ENCODE results near the gene PDE4B.

PDE4B gene

GRCh38 chr1:66276218-66276617 is 483.5 kb downstream of the PDE4B start:
- Histone ChIP-seq H3K4me3 (ENCODE audit: low read length) (no peak overlapping the region), H2AFZ (ENCODE audit: low read depth, low read length) (no peak overlapping the region), H3K9me3 (ENCODE audit: low read length) (no peaks in the 10 kb centered on the region), H3K27me3 (ENCODE audit: insufficient read depth, low read length) (no peaks in the 10 kb centered on the region), H3K36me3 (ENCODE audit: insufficient read depth, low read length) (no peaks in the 10 kb centered on the region), H3K4me1 (ENCODE audit: insufficient read depth, low read length) (peaks cover 7% of the 10 kb centered on the region)

DNA sequence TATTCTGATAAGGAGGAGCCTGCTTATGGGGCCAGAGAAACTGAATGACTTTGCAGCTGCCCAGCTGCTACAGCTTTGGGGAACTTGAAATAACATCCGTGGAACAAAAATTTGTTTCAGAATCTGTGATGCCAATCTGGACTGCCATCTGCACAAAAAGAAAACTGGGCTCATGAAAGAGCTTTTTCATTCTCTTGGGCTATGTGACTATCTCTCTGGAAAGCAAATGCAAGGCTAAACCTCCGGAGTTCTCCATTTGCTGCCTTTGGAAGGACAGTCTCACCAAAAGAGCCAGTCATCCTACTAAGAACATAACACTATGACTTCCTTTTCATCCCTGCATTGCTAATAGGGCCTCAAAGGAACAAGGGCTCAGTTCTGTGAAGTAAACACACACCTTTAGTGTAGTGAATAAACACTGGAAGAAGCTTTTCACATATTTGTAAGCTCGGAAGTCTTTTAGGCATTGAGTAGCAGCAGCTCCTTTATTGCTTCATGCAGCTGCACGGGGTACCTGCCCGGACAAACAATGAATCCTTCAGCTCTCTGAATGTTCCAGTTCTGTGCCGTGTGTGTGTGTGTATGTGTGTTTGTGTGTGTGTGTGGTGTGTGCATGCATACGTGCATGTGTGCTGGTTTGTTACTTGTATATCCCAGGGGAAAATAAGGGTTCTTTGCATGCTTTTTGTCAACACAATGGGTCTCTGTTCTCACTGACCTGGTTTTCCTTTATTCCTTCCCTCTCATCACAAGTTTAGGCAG is 485.7 kb downstream of the PDE4B start:
- H3K27me3 ChIP-seq (ENCODE audit: insufficient read depth, low read length) = no peaks in the 10 kb centered on the region
- no peaks in the 10 kb centered on the region for H3K4me1 ChIP-seq (ENCODE audit: insufficient read depth, low read length)
- H3K36me3 ChIP-seq (ENCODE audit: insufficient read depth, low read length) = no peaks in the 10 kb centered on the region
- no peak overlapping the region for H3K4me3 ChIP-seq (ENCODE audit: low read length)
- no peaks in the 10 kb centered on the region for H3K9me3 ChIP-seq (ENCODE audit: low read length)
- H2AFZ ChIP-seq (ENCODE audit: low read depth, low read length) = no peak overlapping the region

DNA sequence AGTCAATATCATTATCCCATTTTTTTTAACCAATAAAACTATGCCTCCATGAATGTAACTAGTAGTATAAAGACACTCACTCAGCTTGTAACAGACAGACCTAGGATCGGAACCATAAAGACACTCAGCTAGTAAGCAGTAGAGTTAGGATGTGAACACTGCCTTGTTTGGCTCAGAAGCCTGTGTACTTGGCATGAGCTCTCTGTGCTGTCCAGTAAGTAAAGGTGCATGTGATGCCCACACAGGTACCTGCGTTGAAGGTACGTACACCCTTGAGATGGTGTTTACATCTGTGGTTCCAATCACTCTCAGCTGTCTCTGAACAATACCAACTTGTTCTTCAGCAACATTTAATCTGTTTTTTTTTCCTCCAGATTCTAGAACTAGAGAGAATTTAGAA is 489.1 kb downstream of the PDE4B start:
- H3K4me1 ChIP-seq (ENCODE audit: insufficient read depth, low read length) = no peaks in the 10 kb centered on the region
- H3K27me3 ChIP-seq (ENCODE audit: insufficient read depth, low read length) = no peaks in the 10 kb centered on the region
- H3K36me3 ChIP-seq (ENCODE audit: insufficient read depth, low read length) = no peaks in the 10 kb centered on the region
- no peaks in the 10 kb centered on the region for H3K9me3 ChIP-seq (ENCODE audit: low read length)
- H3K4me3 ChIP-seq (ENCODE audit: low read length) = no peak overlapping the region
- no peak overlapping the region for H2AFZ ChIP-seq (ENCODE audit: low read depth, low read length)

DNA sequence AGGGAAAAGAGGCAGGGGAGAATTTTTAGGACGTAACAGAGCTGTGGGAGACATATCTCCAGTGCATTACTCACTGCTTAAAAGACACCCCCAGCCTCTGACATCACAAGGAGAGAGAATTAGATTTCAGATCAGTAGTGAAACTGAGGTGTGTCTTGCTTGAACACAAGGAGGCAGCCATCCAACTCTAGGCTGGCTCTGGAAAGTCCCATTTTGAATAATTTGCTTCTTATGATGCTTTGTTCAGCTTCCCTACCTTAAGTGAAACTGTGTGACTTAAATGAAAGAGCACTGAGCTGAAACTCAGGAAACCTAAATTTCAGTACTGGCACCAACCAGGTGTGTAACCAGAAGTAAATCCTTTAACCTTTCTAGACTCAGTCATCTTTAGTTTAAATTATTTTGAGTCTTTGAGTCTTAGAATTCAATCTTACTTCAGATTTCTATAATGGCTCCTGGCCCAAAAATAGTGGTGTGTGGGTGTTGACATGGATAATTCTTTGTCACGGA is 489.7 kb downstream of the PDE4B start:
- H3K4me3 ChIP-seq (ENCODE audit: low read length) = no peak overlapping the region
- no peaks in the 10 kb centered on the region for H3K4me1 ChIP-seq (ENCODE audit: insufficient read depth, low read length)
- no peak overlapping the region for H2AFZ ChIP-seq (ENCODE audit: low read depth, low read length)
- no peaks in the 10 kb centered on the region for H3K9me3 ChIP-seq (ENCODE audit: low read length)
- H3K36me3 ChIP-seq (ENCODE audit: insufficient read depth, low read length) = no peaks in the 10 kb centered on the region
- no peaks in the 10 kb centered on the region for H3K27me3 ChIP-seq (ENCODE audit: insufficient read depth, low read length)

DNA sequence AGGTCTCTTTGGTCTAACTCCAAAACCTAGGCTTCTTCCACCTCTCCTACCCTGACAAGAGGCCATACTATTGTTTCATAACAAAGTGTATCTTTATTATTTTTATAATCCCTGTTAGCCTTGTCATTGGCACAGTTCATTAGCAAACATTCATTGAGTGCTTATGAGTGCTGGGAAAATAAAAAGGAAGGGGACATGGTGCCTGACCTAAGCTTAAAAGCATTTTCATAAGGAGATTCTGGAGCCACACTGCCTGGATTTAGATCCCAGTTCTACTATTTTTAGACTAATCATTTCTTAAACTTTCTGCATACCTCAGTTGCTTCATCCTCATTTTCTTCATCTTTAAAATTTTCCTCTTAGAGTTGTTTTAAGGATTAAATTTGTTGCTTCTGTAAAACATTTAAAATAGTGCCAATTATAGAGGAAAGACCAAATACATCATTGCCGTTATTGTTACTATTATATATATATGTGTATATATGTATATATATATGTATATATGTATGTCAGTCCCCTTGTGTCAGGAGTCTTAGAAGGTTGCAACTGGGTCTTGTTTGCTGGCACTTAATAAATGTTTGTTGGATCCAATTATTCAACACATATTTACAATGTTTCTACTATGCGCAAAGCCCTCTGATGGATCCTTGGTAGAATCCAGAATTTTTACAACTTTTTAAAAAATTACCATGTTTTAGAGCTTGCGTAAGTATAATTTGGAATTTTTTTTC is 490.4 kb downstream of the PDE4B start:
- no peaks in the 10 kb centered on the region for H3K4me1 ChIP-seq (ENCODE audit: insufficient read depth, low read length)
- H3K9me3 ChIP-seq (ENCODE audit: low read length) = no peaks in the 10 kb centered on the region
- no peaks in the 10 kb centered on the region for H3K27me3 ChIP-seq (ENCODE audit: insufficient read depth, low read length)
- no peak overlapping the region for H3K4me3 ChIP-seq (ENCODE audit: low read length)
- no peaks in the 10 kb centered on the region for H3K36me3 ChIP-seq (ENCODE audit: insufficient read depth, low read length)
- no peak overlapping the region for H2AFZ ChIP-seq (ENCODE audit: low read depth, low read length)

DNA sequence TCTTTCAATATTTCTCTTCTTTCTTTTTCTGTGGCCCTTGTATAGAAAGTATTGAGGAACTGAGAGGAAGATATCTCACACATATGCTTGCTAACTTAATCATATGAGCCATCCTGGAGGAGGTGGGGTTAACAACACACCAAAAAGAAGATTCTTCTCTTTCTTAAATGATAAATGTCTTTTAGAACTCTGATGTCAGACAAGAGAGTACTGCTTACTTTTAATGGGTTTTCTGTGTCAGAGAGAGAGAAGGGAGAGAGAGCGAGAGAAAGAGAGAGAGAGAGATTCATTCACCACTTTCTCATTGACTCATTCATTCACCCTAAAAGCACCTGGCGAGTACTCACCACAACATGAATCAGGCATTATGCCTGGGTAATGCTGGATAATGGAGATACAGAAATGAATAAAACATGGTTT is 490.9 kb downstream of the PDE4B start:
- no peaks in the 10 kb centered on the region for H3K9me3 ChIP-seq (ENCODE audit: low read length)
- H3K36me3 ChIP-seq (ENCODE audit: insufficient read depth, low read length) = no peaks in the 10 kb centered on the region
- H3K4me3 ChIP-seq (ENCODE audit: low read length) = no peak overlapping the region
- H3K27me3 ChIP-seq (ENCODE audit: insufficient read depth, low read length) = no peaks in the 10 kb centered on the region
- no peak overlapping the region for H2AFZ ChIP-seq (ENCODE audit: low read depth, low read length)
- H3K4me1 ChIP-seq (ENCODE audit: insufficient read depth, low read length) = no peaks in the 10 kb centered on the region

GRCh38 chr1:66284746-66285145 is 492.1 kb downstream of the PDE4B start:
- Histone ChIP-seq H3K27me3 (ENCODE audit: insufficient read depth, low read length) (no peaks in the 10 kb centered on the region), H2AFZ (ENCODE audit: low read depth, low read length) (no peak overlapping the region), H3K4me1 (ENCODE audit: insufficient read depth, low read length) (no peaks in the 10 kb centered on the region), H3K36me3 (ENCODE audit: insufficient read depth, low read length) (no peaks in the 10 kb centered on the region), H3K4me3 (ENCODE audit: low read length) (no peak overlapping the region), H3K9me3 (ENCODE audit: low read length) (no peaks in the 10 kb centered on the region)

DNA sequence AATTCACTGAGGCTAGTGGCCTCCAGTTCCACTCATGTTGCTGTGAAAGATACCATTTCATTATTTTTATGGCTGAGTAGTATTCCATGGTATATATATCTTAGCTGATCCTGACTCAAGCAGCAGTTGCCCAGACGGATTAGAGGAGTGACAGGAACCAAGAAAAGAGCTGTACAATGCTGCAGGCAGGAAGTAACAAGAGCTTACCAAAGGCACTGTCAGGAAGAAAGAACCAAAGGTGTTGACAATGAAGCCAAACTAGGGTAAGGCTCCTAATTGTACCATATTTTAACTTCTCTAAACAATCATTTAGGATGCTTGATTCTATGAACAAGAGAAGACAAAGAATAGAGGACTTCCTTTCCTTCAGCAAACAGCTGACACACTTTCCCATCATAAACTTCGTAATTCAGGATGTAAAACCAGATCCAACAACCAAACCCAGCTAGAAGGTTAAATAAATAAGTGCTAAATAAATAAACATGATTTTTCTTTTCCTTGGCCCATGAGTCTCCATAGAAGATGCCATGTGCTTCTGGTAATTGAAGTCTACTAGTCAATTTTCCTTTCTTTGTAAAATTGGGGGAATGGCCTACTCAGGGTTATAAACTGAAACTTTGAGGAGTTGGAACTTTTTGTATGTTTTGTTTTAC is 493.0 kb downstream of the PDE4B start:
- H3K36me3 ChIP-seq (ENCODE audit: insufficient read depth, low read length) = no peaks in the 10 kb centered on the region
- H3K9me3 ChIP-seq (ENCODE audit: low read length) = no peaks in the 10 kb centered on the region
- no peak overlapping the region for H2AFZ ChIP-seq (ENCODE audit: low read depth, low read length)
- no peak overlapping the region for H3K4me3 ChIP-seq (ENCODE audit: low read length)
- no peaks in the 10 kb centered on the region for H3K27me3 ChIP-seq (ENCODE audit: insufficient read depth, low read length)
- H3K4me1 ChIP-seq (ENCODE audit: insufficient read depth, low read length) = no peaks in the 10 kb centered on the region

DNA sequence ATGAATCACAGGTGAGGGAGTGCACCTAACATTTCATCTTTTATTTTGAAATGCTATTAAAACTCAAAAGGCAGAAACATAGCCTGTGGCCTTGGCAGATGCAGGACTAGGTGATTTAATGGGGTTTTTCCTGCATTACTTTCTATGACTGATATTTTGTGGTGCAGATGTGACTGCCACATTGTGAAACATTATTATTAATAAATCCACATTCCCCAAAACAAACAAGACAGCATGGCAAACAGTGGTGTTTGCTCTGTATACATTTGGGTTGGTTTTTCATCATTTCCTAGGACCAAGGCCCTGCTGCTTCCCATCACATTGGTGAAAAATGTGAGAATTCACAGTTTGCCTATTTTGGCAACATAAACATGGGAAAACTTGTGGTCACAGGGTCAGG is 493.6 kb downstream of the PDE4B start:
- Histone ChIP-seq H3K4me3 (ENCODE audit: low read length) (no peak overlapping the region), H3K9me3 (ENCODE audit: low read length) (no peaks in the 10 kb centered on the region), H3K36me3 (ENCODE audit: insufficient read depth, low read length) (no peaks in the 10 kb centered on the region), H2AFZ (ENCODE audit: low read depth, low read length) (no peak overlapping the region), H3K27me3 (ENCODE audit: insufficient read depth, low read length) (no peaks in the 10 kb centered on the region), H3K4me1 (ENCODE audit: insufficient read depth, low read length) (no peaks in the 10 kb centered on the region)

DNA sequence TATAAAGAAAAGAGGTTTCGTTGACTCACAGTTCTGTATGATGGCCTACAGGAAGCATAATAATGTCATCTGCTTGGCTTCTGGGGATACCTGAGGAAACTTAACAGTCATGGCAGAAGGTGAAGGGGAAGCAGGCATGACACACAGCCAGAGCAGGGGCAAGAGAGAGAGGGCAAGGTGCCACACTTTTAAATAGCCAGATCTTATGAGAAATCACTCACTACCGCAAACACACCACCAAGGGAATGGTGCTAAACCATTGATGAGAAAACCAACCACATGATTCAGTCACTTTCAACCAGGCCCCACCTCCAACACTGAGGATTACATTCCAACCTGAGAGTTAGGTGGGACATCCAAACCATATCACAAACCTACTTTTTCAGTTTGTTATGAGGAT is 495.4 kb downstream of the PDE4B start:
- no peaks in the 10 kb centered on the region for H3K36me3 ChIP-seq (ENCODE audit: insufficient read depth, low read length)
- H3K4me3 ChIP-seq (ENCODE audit: low read length) = no peak overlapping the region
- no peak overlapping the region for H2AFZ ChIP-seq (ENCODE audit: low read depth, low read length)
- H3K4me1 ChIP-seq (ENCODE audit: insufficient read depth, low read length) = no peaks in the 10 kb centered on the region
- no peaks in the 10 kb centered on the region for H3K27me3 ChIP-seq (ENCODE audit: insufficient read depth, low read length)
- H3K9me3 ChIP-seq (ENCODE audit: low read length) = no peaks in the 10 kb centered on the region

DNA sequence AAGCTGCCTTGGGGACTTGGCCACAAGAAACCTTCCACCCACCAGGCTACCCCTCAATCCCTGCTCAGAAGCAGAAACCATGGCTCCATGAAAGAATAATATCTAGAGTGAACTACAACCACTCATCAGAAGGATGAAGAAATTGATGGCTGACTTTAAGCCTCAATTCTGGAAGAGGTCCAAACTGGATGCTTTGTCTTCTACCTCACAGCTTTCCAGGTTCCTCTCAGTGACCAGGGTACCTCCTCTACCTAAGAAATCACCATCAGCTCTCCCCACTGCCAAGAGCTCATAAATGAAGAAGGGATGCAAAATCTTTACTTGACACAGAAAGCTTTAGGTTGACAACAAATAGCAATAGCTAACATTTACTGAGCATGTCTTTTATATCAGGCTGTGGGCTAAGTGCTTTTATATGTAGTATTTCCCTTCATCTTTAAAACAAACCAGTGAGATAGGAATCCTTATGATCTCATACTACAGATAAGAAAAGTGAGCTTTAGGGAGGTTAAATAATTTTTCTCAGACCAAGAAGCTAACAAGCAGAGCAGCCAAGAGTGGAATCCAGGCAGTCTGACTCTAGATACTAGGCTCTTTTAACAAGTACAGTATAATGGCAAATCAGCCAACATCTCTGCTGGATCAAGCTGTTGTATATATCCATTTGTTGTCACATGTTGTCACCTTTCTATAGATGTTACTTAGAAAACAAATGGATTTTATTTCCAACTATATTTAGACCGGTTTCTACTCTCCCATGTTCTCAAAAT is 498.3 kb downstream of the PDE4B start:
- H3K4me1 ChIP-seq (ENCODE audit: insufficient read depth, low read length) = no peaks in the 10 kb centered on the region
- no peaks in the 10 kb centered on the region for H3K36me3 ChIP-seq (ENCODE audit: insufficient read depth, low read length)
- H2AFZ ChIP-seq (ENCODE audit: low read depth, low read length) = no peak overlapping the region
- no peaks in the 10 kb centered on the region for H3K27me3 ChIP-seq (ENCODE audit: insufficient read depth, low read length)
- no peaks in the 10 kb centered on the region for H3K9me3 ChIP-seq (ENCODE audit: low read length)
- no peak overlapping the region for H3K4me3 ChIP-seq (ENCODE audit: low read length)

DNA sequence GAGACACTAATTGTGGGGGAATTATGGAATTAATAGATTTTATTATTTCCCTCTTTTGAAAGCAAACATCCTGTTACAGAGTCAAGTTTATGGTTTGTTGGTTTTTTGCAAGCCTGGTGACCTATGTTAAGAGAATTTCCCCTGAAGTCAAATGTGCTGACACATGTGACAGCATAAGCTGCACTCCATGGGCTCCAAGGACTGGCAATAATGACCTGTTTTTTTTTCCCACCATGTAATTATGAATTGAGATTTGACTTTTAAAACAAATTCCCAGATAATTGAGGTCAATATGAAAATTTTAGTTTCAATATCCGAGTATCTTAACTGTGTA is 498.8 kb downstream of the PDE4B start:
- H3K27me3 ChIP-seq (ENCODE audit: insufficient read depth, low read length) = no peaks in the 10 kb centered on the region
- no peaks in the 10 kb centered on the region for H3K36me3 ChIP-seq (ENCODE audit: insufficient read depth, low read length)
- no peak overlapping the region for H2AFZ ChIP-seq (ENCODE audit: low read depth, low read length)
- no peaks in the 10 kb centered on the region for H3K4me1 ChIP-seq (ENCODE audit: insufficient read depth, low read length)
- no peak overlapping the region for H3K4me3 ChIP-seq (ENCODE audit: low read length)
- no peaks in the 10 kb centered on the region for H3K9me3 ChIP-seq (ENCODE audit: low read length)

GRCh38 chr1:66292305-66292704 is 499.6 kb downstream of the PDE4B start:
- Histone ChIP-seq H3K27me3 (ENCODE audit: insufficient read depth, low read length) (no peaks in the 10 kb centered on the region), H3K36me3 (ENCODE audit: insufficient read depth, low read length) (no peaks in the 10 kb centered on the region), H3K4me1 (ENCODE audit: insufficient read depth, low read length) (no peaks in the 10 kb centered on the region), H3K4me3 (ENCODE audit: low read length) (no peak overlapping the region), H3K9me3 (ENCODE audit: low read length) (no peaks in the 10 kb centered on the region), H2AFZ (ENCODE audit: low read depth, low read length) (no peak overlapping the region)

All from neuron (in vitro differentiated cells).